Spleen (tissue), 11 donors: ENCODE results near the gene INTS3. TPM values are rescaled to one million over a fixed set of nuclear protein-coding genes. Genes with fewer than 3 reads are reported as not detected.
"Not testable (repeated sequence)": the region's sequence is repeated elsewhere in the genome, so short reads cannot be mapped to it uniquely, and the experiment has no call there.

ENCODE experiments used
- DNase-seq: peaks from one replicate; pipeline ENCODE4 v3.0.0-alpha.2; 2020
- H3K27ac ChIP-seq, 8 donors: fragments of 200-600 bp; sonication (generic) in 7 of 8; 1 replicate in 4 of 8; 2 replicates in 4 of 8; pipeline versions ENCODE4 v1.5.0 to v1.8.0; 2016 to 2021; ENCODE audit warnings: inconsistent platforms in 4 of 8, mild to moderate bottlenecking in 4 of 8, moderate library complexity in 1 of 8
- H3K27me3 ChIP-seq, 7 donors: fragments of 200-600 bp; sonication (generic) in 6 of 7; replicated peaks in 1 of 7; 1 replicate in 4 of 7; 2 replicates in 3 of 7; pipeline versions ENCODE4 v1.5.0 to v1.8.0; 2016 to 2021; ENCODE audit warnings: inconsistent platforms in 3 of 7, mild to moderate bottlenecking in 1 of 7
- H3K36me3 ChIP-seq, 6 donors: fragments of 200-600 bp; sonication (generic) in 5 of 6; 1 replicate in 4 of 6; 2 replicates in 2 of 6; pipeline versions ENCODE4 v1.5.0 to v1.8.0; 2016 to 2021; ENCODE audit warnings: inconsistent platforms in 2 of 6
- H3K4me1 ChIP-seq, 6 donors: fragments of 200-600 bp; sonication (generic) in 5 of 6; 1 replicate in 3 of 6; 2 replicates in 3 of 6; pipeline versions ENCODE4 v1.5.0 to v1.8.0; 2016 to 2021; ENCODE audit warnings: inconsistent platforms in 3 of 6
- H3K4me3 ChIP-seq, 8 donors: fragments of 200-600 bp; sonication (generic) in 7 of 8; 1 replicate in 4 of 8; 2 replicates in 4 of 8; pipeline versions ENCODE4 v1.5.0 to v1.8.0; 2016 to 2021; ENCODE audit warnings: inconsistent platforms in 4 of 8, mild to moderate bottlenecking in 4 of 8, moderate library complexity in 2 of 8
- H3K9me3 ChIP-seq, 8 donors: fragments of 200-600 bp; sonication (generic) in 7 of 8; 1 replicate in 4 of 8; 2 replicates in 4 of 8; pipeline versions ENCODE4 v1.5.0 to v1.8.0; 2016 to 2021; ENCODE audit warnings: inconsistent platforms in 4 of 8
- CTCF ChIP-seq, 11 experiments: fragments of 200-600 bp in 7 of 11; fragments of 450-650 bp in 4 of 11; sonication (generic) in 4 of 11; IDR thresholded peaks in 8 of 11; conservative IDR thresholded peaks in 3 of 11; 1 replicate in 7 of 11; 2 replicates in 4 of 11; pipeline versions ENCODE4 v1.4.0 to v1.8.0; 2016 to 2021; ENCODE audit warnings: antibody characterized with exemption in 11 of 11, inconsistent platforms in 4 of 11, mild to moderate bottlenecking in 1 of 11
- POLR2A ChIP-seq, 3 donors: fragments of 450-650 bp; IDR thresholded peaks; one replicate each; pipeline ENCODE4 v1.5.1; 2017; ENCODE audit warnings: antibody characterized with exemption in 3 of 3, mild to moderate bottlenecking in 1 of 3
- POLR2AphosphoS5 ChIP-seq, 3 donors: sonication (generic); formaldehyde crosslinking; IDR thresholded peaks; one replicate each; pipeline ENCODE4 v1.5.1; 2017; ENCODE audit warnings: antibody characterized with exemption in 3 of 3
- WGBS, 5 donors: extraction: QIAGEN DNeasy Blood & Tissue Kit in 3 of 5; methylation state at CpG; one replicate each; pipeline versions ENCODE4 v1.1.5 to v1.1.7; 2013 to 2018; 5-methylcytosine and 5-hydroxymethylcytosine counted together
- intact Hi-C: fragments of 100-400 bp; cut with DNase I; formaldehyde crosslinking; loops from one replicate; pipeline ENCODE4 v1.15.0; 2023; ENCODE audit warnings: low total_unique reads
- polyA plus RNA-seq, 3 donors: library from polyadenylated mRNA; stranded (reverse); fragments of 200-250 nt; gene quantifications; one replicate each; pipeline ENCODE4 v1.2.1, GENCODE V29; 2013
- total RNA-seq, 7 donors: library from RNA; depleted of rRNA in 3 of 7; stranded (reverse); fragments of >200 nt in 3 of 7; fragmentation: NEBNext Ultra II Directional in 4 of 7; extraction: Animal tissue kit (Norgen Biotek cat#: 25700) in 4 of 7; gene quantifications; one replicate each; pipeline versions ENCODE4 v1.1.0 to v1.2.1, GENCODE V29; 2016 to 2021
- donor health status: healthy with polysubstance abuse.
- donor health status: DM: no; HTN: no; CAD: no; lungs with moderate emphysema.
- donor health status: DM: no; HTN: no; CAD: no.
- donor health status: Bipolar disorder and iron deficiency.
- donor health status: healthy.
- donor health status: DM: no; HTN: no; CAD: no.
- donor health status: DM: yes; HTN: yes; CAD: no.

Gene INTS3
- total and polyA plus RNA-seq, 10 donors, result 24.7 to 66.2 (median 47.9) TPM

DNA sequence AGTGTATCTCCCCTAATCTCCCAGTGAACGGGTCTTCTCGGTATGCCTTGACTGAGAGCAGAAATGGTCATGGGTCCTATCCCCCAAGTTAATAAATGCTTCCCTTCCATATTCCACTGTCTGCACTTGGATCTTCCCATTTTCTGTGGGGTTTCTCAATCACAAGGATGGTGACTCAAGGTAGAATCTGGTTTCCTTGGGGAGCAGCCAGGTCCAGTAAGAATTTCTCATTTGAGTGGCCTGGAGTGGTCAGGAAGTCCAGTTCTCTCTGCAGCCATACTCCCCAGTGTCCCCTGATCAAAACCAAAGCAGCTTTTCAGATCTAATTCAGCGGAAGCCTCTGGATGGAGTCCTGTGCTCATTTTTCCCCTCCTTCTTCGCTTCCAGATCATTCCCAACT is 32.6 kb downstream of the INTS3 start:
- no peak for DNase-seq
- 95 to 99% (median 97%) methylated on average over 4 of the region's 4 CpGs for WGBS, 5 donors
- H3K4me3 ChIP-seq, result no peak overlapping the region
- no peaks in the 10 kb centered on the region for H3K27me3 ChIP-seq
- peaks cover 0 to 18% (median 7%) of the 10 kb centered on the region in 6 donors for H3K4me1 ChIP-seq
- peaks cover 0 to 100% (median 86%) of the 10 kb centered on the region in 6 donors for H3K36me3 ChIP-seq
- TF ChIP-seq CTCF (IDR thresholded peaks at IDR 0.05 in 8 of 11, conservative IDR thresholded peaks at IDR 0.05 in 3 of 11) (no peak), POLR2A (IDR thresholded peaks at IDR 0.05) (no peak), POLR2AphosphoS5 (IDR thresholded peaks at IDR 0.05) (no peak)
- intact Hi-C loops, result no loop called here
- no peak overlapping the region for H3K27ac ChIP-seq
- no peaks in the 10 kb centered on the region for H3K9me3 ChIP-seq

- WGBS, 5 donors, result 63 to 82% (median 72%) methylated on average over 7 of the region's 7 CpGs
- no peaks in the 10 kb centered on the region for H3K27me3 ChIP-seq
- H3K4me1 ChIP-seq, result peaks cover 0 to 18% (median 7%) of the 10 kb centered on the region in 6 donors
- no peak for TF ChIP-seq CTCF (IDR thresholded peaks at IDR 0.05 in 8 of 11, conservative IDR thresholded peaks at IDR 0.05 in 3 of 11)
- no peak for TF ChIP-seq POLR2A (IDR thresholded peaks at IDR 0.05)
- peak in 1 of 3 donors; percentile 72 for TF ChIP-seq POLR2AphosphoS5 (IDR thresholded peaks at IDR 0.05)
- peak overlapping the region in 3 of 8 donors; percentile 11 to 51 (median 37) for H3K27ac ChIP-seq
- H3K9me3 ChIP-seq, result no peaks in the 10 kb centered on the region
- DNase-seq, result peak; percentile 47
- H3K36me3 ChIP-seq, result peaks cover 0 to 100% (median 80%) of the 10 kb centered on the region in 6 donors
- intact Hi-C loops, result no loop called here
- no peak overlapping the region for H3K4me3 ChIP-seq
These were observed 35.7 kb downstream of the INTS3 start for GRCh38 chr1:153763365-153764225.

DNA sequence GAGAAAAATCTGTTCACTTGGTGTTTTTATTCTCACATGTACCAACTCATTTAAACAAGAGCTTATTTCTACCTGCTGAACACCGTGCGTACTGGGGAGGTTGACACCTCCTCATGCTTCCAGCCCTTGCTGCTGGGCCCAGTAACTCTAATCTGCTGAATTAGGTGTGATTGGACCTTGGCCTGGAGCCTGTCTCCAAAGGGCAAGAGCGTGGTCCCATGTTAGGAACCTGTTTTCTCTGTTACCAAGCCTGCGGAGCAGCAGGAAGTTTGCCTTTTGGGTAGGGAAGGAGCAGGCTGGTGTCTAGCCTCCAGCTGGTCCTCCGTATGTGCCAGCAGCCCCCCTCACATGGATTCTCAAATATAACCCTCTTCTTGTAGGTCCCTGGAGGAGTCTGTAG is 36.5 kb downstream of the INTS3 start:
- no peak overlapping the region for H3K4me3 ChIP-seq
- H3K27me3 ChIP-seq, result no peaks in the 10 kb centered on the region
- intact Hi-C loops, result no loop called here
- DNase-seq, result peak; percentile 21
- WGBS, 5 donors, result 91 to 98% (median 94%) methylated on average over 5 of the region's 5 CpGs
- H3K4me1 ChIP-seq, result peaks cover 0 to 18% (median 7%) of the 10 kb centered on the region in 6 donors
- H3K36me3 ChIP-seq, result peaks cover 0 to 100% (median 80%) of the 10 kb centered on the region in 6 donors
- TF ChIP-seq CTCF (IDR thresholded peaks at IDR 0.05 in 8 of 11, conservative IDR thresholded peaks at IDR 0.05 in 3 of 11) (no peak), POLR2A (IDR thresholded peaks at IDR 0.05) (no peak), POLR2AphosphoS5 (IDR thresholded peaks at IDR 0.05) (no peak)
- no peaks in the 10 kb centered on the region for H3K9me3 ChIP-seq
- peak overlapping the region in 2 of 8 donors; percentile 37 to 44 for H3K27ac ChIP-seq

- peaks cover 3 to 100% (median 75%) of the 10 kb centered on the region in 6 donors for H3K36me3 ChIP-seq
- WGBS, 5 donors, result 93 to 96% (median 94%) methylated on average over 10 of the region's 10 CpGs
These were observed 38.8 kb downstream of the INTS3 start for GRCh38 chr1:153766663-153767062.

More at GRCh38 chr1:153766663-153767062, 38.8 kb downstream of the INTS3 start:
- H3K4me3 ChIP-seq, intact Hi-C loops, H3K27me3 ChIP-seq, H3K27ac ChIP-seq, H3K9me3 ChIP-seq: not testable (repeated sequence)
- DNase-seq, result peak; percentile 23
- peaks cover 10 to 35% (median 23%) of the 10 kb centered on the region in 6 donors for H3K4me1 ChIP-seq
